OCI-LY7 (cell line): Measurements from ENCODE around the gene PITPNM1. TPM values are rescaled to one million over a fixed set of nuclear protein-coding genes. Genes with fewer than 3 reads are reported as not detected.

ENCODE experiments used
- BruUV-seq: library from RNA; stranded (reverse); fragments of 400-500 nt; replicated peaks from 2 replicates; lab custom pipeline; 2021; lab: Mats Ljungman, UMichigan
- CTCF ChIA-PET: fragments of 300-600 bp; sonication (Branson Sonifier 250); formaldehyde crosslinking; loops from one replicate; lab custom pipeline; 2022; ENCODE audit warnings: antibody characterized with exemption; ENCODE audit not compliant: unreplicated experiment; lab: Charles Lee
- POLR2A ChIA-PET: fragments of 300-600 bp; sonication (Branson Sonifier 250); formaldehyde crosslinking; loops from one replicate; lab custom pipeline; 2022; ENCODE audit warnings: antibody characterized with exemption; lab: Charles Lee
- DNase-seq: peaks from one replicate; pipeline ENCODE4 v3.0.0-alpha.2; 2015; ENCODE audit warnings: low spot score
- H2AFZ ChIP-seq: fragments of 200-600 bp; sonication (generic), shearing (Covaris generic); 2 replicates; pipeline ENCODE4 v1.6.1; 2014; ENCODE audit warnings: mild to moderate bottlenecking, antibody characterized with exemption, low read length, moderate library complexity
- H3K27ac ChIP-seq: fragments of 200-600 bp; sonication (generic); 2 replicates; pipeline ENCODE4 v1.5.1; 2014; ENCODE audit warnings: mixed run types, low read depth, mild to moderate bottlenecking, moderate library complexity, low read length, inconsistent platforms; ENCODE audit not compliant: poor library complexity, severe bottlenecking
- H3K36me3 ChIP-seq: fragments of 200-600 bp; sonication (generic); 2 replicates; pipeline ENCODE4 v1.6.1; 2014; ENCODE audit warnings: mild to moderate bottlenecking, antibody characterized with exemption, low read length, moderate library complexity, mixed read lengths; ENCODE audit not compliant: insufficient read depth
- H3K4me1 ChIP-seq: fragments of 200-600 bp; sonication (generic); 2 replicates; pipeline ENCODE4 v1.5.1; 2014; ENCODE audit warnings: mild to moderate bottlenecking, low read length; ENCODE audit not compliant: insufficient read depth, poor library complexity, severe bottlenecking
- H3K4me2 ChIP-seq: fragments of 200-600 bp; sonication (generic); 2 replicates; pipeline ENCODE4 v1.6.1; 2014; ENCODE audit warnings: mild to moderate bottlenecking, low read length
- H3K4me3 ChIP-seq: fragments of 200-600 bp; sonication (generic); 2 replicates; pipeline ENCODE4 v1.5.1; 2014; ENCODE audit warnings: mild to moderate bottlenecking, low read depth, low read length; ENCODE audit not compliant: poor library complexity, severe bottlenecking
- H3K79me2 ChIP-seq: fragments of 200-600 bp; sonication (generic); 2 replicates; pipeline ENCODE4 v1.6.1; 2016; ENCODE audit warnings: low read depth, mild to moderate bottlenecking, low read length, moderate library complexity, mixed read lengths; ENCODE audit not compliant: insufficient read depth
- H3K9me2 ChIP-seq: fragments of 200-600 bp; sonication (generic); 2 replicates; pipeline ENCODE4 v1.6.1; 2016; ENCODE audit warnings: mild to moderate bottlenecking, low read length, mixed read lengths; ENCODE audit not compliant: insufficient read depth
- H3K9me3 ChIP-seq: fragments of 200-600 bp; sonication (generic); 2 replicates; pipeline ENCODE4 v1.6.1; 2014; ENCODE audit warnings: mild to moderate bottlenecking, mixed run types, low read length, mixed read lengths
- H4K20me1 ChIP-seq: fragments of 200-600 bp; sonication (generic); 2 replicates; pipeline ENCODE4 v1.6.1; 2014; ENCODE audit warnings: mild to moderate bottlenecking, antibody characterized with exemption, low read length, moderate library complexity, mixed read lengths; ENCODE audit not compliant: insufficient read depth
- EZH2phosphoT487 ChIP-seq: fragments of 200-600 bp; sonication (generic); IDR thresholded peaks from 2 replicates; pipeline ENCODE4 v1.6.1; 2018; ENCODE audit warnings: low read depth, borderline replicate concordance, mild to moderate bottlenecking, mixed run types, antibody characterized with exemption, low read length, moderate library complexity, mixed read lengths
- intact Hi-C: fragments of 100-400 bp; cut with micrococcal nuclease; formaldehyde crosslinking; loops from one replicate; pipeline ENCODE4 v1.10.0; 2022; ENCODE audit not compliant: unreplicated experiment
- total RNA-seq, 2 experiments: library from RNA; depleted of rRNA in 1 of 2; stranded (reverse); fragments of >200 nt in 1 of 2; shearing (Covaris generic) in 1 of 2; gene quantifications; 2 replicates each; pipeline ENCODE4 v1.2.3, GENCODE V29; 2014 to 2022
- TF ChIP-seq, protein P1 (sequence below): fragments of 200-600 bp; sonication (generic); conservative IDR thresholded peaks from 2 replicates; pipeline ENCODE4 v1.5.1; 2014; ENCODE audit warnings: mild to moderate bottlenecking, antibody characterized with exemption, low read length, moderate library complexity, mixed read lengths

Gene PITPNM1
- total RNA-seq, 2 experiments from 2014 or later, result 37.2 to 51.3 TPM

DNA sequence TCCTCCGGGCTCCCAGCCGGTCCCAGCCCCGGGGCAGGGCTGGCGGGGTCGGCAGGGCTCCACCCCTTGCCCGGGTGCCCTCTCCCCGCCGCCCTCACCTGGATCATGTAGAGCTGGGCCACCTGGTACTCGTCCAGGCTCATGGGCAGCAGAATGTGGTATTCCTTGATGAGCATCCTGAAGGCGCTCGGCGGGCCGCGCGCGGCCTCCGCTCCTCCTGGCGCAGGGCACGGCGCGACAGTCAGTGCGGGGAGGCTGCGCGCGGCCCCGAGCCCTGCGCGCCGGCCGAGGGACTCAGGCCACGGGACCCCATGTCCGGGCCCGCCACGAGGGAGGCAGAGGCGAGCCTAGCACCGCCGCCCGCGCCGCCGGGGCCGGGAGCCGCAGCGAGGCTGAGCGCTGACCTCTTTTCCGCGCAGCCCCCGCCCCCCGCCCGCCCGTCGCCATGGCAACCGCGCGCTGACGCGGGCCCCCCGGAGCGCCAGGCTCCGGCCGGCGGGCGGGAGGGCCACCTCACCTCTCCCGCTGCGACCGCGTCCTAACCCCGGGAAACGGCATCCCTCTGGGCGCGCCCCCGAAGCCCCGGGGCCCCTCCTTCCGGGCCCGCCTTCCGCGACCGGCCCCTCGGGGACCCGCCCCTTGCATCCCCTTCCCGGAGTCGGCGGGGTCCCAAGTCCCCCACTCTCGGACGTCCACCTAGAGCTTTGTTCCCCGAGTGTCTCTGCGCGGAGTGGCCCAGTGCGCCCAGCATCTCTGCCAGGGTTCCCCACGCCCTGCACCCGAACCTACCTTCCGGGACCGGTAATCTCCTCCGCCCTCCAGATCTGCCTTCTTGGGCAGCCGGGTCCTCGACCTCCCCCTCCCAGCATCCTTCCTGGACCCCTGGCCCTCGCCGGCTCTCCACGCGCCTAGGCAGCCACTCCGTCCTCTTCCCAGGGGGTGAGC lies 886 bp downstream of the PITPNM1 start:
- intact Hi-C loops, result no loop called here
- Histone ChIP-seq H2AFZ (no peak overlapping the region), H3K9me2 (no peaks in the 10 kb centered on the region), H3K27ac (peak overlapping the region; percentile 70), H3K79me2 (peaks cover 19% of the 10 kb centered on the region), H3K9me3 (no peaks in the 10 kb centered on the region), H3K4me3 (peak overlapping the region; percentile 88), H3K4me1 (peaks cover 38% of the 10 kb centered on the region), H3K4me2 (peak overlapping the region; percentile 97), H3K36me3 (peaks cover 18% of the 10 kb centered on the region; the same call in 1 of the 2 replicates), H4K20me1 (0 out of 2 replicates have a peak, but pooled peaks cover 9% of the 10 kb centered on the region)
- no TSS peak for BruUV-seq
- ChIA-PET CTCF (no interaction called here), POLR2A (no interaction called here)
- DNase-seq, result peak; percentile 35
- no peak for TF ChIP-seq EZH2phosphoT487
- TF ChIP-seq, protein P1, sequence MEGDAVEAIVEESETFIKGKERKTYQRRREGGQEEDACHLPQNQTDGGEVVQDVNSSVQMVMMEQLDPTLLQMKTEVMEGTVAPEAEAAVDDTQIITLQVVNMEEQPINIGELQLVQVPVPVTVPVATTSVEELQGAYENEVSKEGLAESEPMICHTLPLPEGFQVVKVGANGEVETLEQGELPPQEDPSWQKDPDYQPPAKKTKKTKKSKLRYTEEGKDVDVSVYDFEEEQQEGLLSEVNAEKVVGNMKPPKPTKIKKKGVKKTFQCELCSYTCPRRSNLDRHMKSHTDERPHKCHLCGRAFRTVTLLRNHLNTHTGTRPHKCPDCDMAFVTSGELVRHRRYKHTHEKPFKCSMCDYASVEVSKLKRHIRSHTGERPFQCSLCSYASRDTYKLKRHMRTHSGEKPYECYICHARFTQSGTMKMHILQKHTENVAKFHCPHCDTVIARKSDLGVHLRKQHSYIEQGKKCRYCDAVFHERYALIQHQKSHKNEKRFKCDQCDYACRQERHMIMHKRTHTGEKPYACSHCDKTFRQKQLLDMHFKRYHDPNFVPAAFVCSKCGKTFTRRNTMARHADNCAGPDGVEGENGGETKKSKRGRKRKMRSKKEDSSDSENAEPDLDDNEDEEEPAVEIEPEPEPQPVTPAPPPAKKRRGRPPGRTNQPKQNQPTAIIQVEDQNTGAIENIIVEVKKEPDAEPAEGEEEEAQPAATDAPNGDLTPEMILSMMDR, result no peak

DNA sequence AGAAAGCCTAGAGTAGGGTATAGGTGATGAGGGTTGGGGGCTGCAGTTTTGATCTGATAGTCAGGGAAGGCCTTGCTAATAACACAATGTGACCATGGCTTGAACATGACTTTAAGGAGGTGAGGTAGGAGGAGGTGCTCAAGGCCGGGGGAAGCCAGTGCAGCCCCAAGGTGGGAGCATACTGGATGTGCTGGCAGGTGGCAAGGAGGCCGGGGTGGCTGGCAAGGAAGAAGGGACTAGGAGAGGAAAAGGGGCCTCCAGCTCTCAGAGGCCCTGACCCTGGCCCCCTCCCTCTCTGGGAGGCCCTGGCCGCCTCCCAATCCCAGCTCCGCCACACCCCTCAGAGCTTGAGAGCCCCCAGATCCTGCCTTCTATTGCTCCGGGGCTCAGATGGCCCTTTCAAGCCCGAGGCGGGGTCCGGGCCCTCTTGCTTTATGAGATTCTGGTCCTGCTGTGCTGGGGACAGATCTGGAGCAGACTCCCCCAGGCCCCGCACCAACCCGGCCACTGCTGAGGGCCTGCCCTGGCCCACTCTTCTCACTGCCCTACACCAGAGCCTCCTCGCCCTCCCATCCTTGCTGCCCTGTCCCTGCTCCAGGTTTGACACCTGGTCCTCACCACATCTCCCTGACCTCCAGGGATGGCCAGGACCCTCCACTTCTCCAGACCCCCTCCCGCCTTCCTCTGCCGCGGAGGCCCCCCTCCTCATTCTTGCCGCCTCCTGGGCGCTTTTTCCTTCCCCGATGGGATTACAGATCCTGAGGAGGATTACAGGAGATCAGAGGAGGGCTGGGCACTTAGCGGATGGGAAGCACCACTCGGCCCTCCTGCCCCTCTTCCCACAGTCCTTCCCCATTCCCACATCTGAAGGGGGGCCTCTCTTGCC lies 1.8 kb downstream of the PITPNM1 start:
- TF ChIP-seq EZH2phosphoT487, result no peak
- TF ChIP-seq, protein P1, result no peak
- Histone ChIP-seq H3K4me3 (peak overlapping the region; percentile 88), H3K4me2 (peak overlapping the region; percentile 97), H2AFZ (no peak overlapping the region), H3K36me3 (peaks cover 18% of the 10 kb centered on the region; the same call in 1 of the 2 replicates), H3K27ac (no peak overlapping the region), H3K9me3 (no peaks in the 10 kb centered on the region), H3K79me2 (peaks cover 19% of the 10 kb centered on the region), H3K9me2 (no peaks in the 10 kb centered on the region), H4K20me1 (0 out of 2 replicates have a peak, but pooled peaks cover 9% of the 10 kb centered on the region), H3K4me1 (peaks cover 32% of the 10 kb centered on the region)
- BruUV-seq, result no TSS peak
- intact Hi-C loops, result no loop called here
- no peak for DNase-seq
- POLR2A ChIA-PET, result no interaction called here
- CTCF ChIA-PET, result no interaction called here
